ENCODE data around the gene PRDM16. TPM values are rescaled to one million over a fixed set of nuclear protein-coding genes. Genes with fewer than 3 reads are reported as not detected.

The PRDM16 gene
- total RNA-seq, 1 experiment from 2014 or later: 22.3 TPM

- no peaks in the 10 kb centered on the region for H3K27me3 ChIP-seq (ENCODE audit: control insufficient read depth, insufficient read depth, low read length)
- no peak overlapping the region for H3K4me3 ChIP-seq (ENCODE audit: low read depth in 2 of 2, low read length in 2 of 2)
- CTCF ChIA-PET: interaction anchor here (0.6 kb wide), 1 partner anchor 563 kb away, joined by 3 read pairs; no protein-coding TSS in a partner anchor
- BruUV-seq (replicated peaks): no TSS peak
- no peak overlapping the region for H3K27ac ChIP-seq (ENCODE audit: low read length)
- no peak for TF ChIP-seq TCF7L2 (IDR thresholded peaks at IDR 0.05; ENCODE audit: low read depth, low read length)
- TF ChIP-seq REST (IDR thresholded peaks at IDR 0.05; ENCODE audit: insufficient read depth in 1 of 2, low read depth in 2 of 2, low read length in 1 of 2): no peak
- TF ChIP-seq, protein P1, sequence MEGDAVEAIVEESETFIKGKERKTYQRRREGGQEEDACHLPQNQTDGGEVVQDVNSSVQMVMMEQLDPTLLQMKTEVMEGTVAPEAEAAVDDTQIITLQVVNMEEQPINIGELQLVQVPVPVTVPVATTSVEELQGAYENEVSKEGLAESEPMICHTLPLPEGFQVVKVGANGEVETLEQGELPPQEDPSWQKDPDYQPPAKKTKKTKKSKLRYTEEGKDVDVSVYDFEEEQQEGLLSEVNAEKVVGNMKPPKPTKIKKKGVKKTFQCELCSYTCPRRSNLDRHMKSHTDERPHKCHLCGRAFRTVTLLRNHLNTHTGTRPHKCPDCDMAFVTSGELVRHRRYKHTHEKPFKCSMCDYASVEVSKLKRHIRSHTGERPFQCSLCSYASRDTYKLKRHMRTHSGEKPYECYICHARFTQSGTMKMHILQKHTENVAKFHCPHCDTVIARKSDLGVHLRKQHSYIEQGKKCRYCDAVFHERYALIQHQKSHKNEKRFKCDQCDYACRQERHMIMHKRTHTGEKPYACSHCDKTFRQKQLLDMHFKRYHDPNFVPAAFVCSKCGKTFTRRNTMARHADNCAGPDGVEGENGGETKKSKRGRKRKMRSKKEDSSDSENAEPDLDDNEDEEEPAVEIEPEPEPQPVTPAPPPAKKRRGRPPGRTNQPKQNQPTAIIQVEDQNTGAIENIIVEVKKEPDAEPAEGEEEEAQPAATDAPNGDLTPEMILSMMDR (IDR thresholded peaks at IDR 0.05): no peak
- no peak for TF ChIP-seq SIN3A (IDR thresholded peaks at IDR 0.05; ENCODE audit: borderline replicate concordance, insufficient read depth, low read depth, low read length)
- no peak for TF ChIP-seq POLR2AphosphoS5 (IDR thresholded peaks at IDR 0.05; ENCODE audit: low read depth, low read length)
- no peaks in the 10 kb centered on the region for H3K9me3 ChIP-seq (ENCODE audit: control insufficient read depth, insufficient read depth, low read depth, low read length)
- in situ Hi-C loops (cut with HindIII; ENCODE audit: low pct_unique_long_range_greater_than_20kb, low sequenced_read_pairs) (no loop called here), intact Hi-C loops (cut with micrococcal nuclease; ENCODE audit: unreplicated experiment) (no loop called here)
- ATAC-seq (no peak), DNase-seq (ENCODE audit: low read depth, low spot score) (no peak)
- H3K36me3 ChIP-seq (ENCODE audit: control insufficient read depth, insufficient read depth, low read length): no peaks in the 10 kb centered on the region
- POLR2A ChIA-PET: no interaction called here
- H3K4me1 ChIP-seq (ENCODE audit: control insufficient read depth, insufficient read depth, low read length): no peaks in the 10 kb centered on the region
Measured at GRCh38 chr1:3387401-3387800, 318.4 kb downstream of the PRDM16 start.

DNA sequence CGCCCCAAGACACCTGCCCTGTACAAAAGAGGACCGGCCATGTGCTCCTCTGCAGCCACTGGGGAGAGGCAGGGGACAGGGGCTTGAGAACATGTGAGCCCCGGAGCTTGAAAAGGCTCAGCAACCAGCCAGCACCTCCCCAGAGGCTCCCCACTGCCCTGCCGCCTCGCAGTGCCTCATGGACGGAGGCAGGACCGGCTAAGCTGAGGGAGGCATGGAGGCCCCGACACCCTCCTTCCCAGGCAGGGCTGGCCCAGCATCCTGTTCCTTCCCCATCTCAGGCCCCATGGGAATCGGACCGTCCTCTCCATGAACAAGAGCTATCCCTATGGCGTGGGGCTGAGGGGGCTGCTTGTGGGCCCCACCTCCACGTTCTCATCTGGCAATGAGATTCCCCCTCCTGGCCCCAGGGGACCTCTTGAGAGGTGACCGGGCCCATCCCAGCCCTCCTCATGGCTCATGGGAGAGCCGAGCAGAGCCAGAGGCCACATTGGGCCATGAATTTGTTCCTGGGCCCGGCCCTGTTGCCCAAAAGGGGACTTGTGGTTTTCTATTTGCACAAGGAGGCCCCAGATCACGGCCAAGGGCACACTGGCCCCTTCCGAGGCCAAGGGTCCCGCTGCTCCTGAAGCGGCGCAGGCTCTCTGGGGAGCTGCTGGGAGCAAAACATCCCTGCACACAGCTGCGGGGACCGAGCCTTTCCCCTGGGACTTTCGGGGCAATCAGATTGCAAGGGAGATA is 320.3 kb downstream of the PRDM16 start:
- no peak overlapping the region for H3K27ac ChIP-seq (ENCODE audit: low read length)
- POLR2A ChIA-PET: no interaction called here
- intact Hi-C loops (cut with micrococcal nuclease; ENCODE audit: unreplicated experiment): no loop called here
- no TSS peak for BruUV-seq (replicated peaks)
- no peaks in the 10 kb centered on the region for H3K36me3 ChIP-seq (ENCODE audit: control insufficient read depth, insufficient read depth, low read length)
- H3K4me1 ChIP-seq (ENCODE audit: control insufficient read depth, insufficient read depth, low read length): no peaks in the 10 kb centered on the region
- no peaks in the 10 kb centered on the region for H3K27me3 ChIP-seq (ENCODE audit: control insufficient read depth, insufficient read depth, low read length)
- DNase-seq (ENCODE audit: low read depth, low spot score) (no peak), ATAC-seq (no peak; the same call in 1 of the 2 replicates)
- in situ Hi-C loops (cut with HindIII; ENCODE audit: low pct_unique_long_range_greater_than_20kb, low sequenced_read_pairs): no loop called here
- TF ChIP-seq POLR2AphosphoS5 (IDR thresholded peaks at IDR 0.05; ENCODE audit: low read depth, low read length) (no peak), REST (IDR thresholded peaks at IDR 0.05; ENCODE audit: insufficient read depth in 1 of 2, low read depth in 2 of 2, low read length in 1 of 2) (no peak), SIN3A (IDR thresholded peaks at IDR 0.05; ENCODE audit: borderline replicate concordance, insufficient read depth, low read depth, low read length) (no peak), TCF7L2 (IDR thresholded peaks at IDR 0.05; ENCODE audit: low read depth, low read length) (no peak)
- TF ChIP-seq, protein P1 (IDR thresholded peaks at IDR 0.05): no peak
- CTCF ChIA-PET: no interaction called here
- H3K4me3 ChIP-seq (ENCODE audit: low read depth in 2 of 2, low read length in 2 of 2): no peak overlapping the region
- H3K9me3 ChIP-seq (ENCODE audit: control insufficient read depth, insufficient read depth, low read depth, low read length): no peaks in the 10 kb centered on the region
